GM10248 (cell line): ENCODE results near the gene TTC32.
A peak's percentile ranks its signal among the peaks of the same experiment; 100 is the strongest.

Experiments used
- CTCF ChIA-PET: fragments of 300-600 bp; sonication (Branson Sonifier 250); formaldehyde crosslinking; extraction: SDS; loops from one replicate; lab custom pipeline; 2021; ENCODE audit warnings: antibody characterized with exemption; lab: Yijun Ruan, JAX
- POLR2A ChIA-PET: fragments of 350-650 bp; sonication (Branson Sonifier 250); formaldehyde crosslinking; extraction: SDS; loops from one replicate; lab custom pipeline; 2020; ENCODE audit warnings: antibody characterized with exemption; lab: Yijun Ruan, JAX
- DNase-seq: peaks from one replicate; pipeline ENCODE4 v3.0.0; 2012; ENCODE audit errors: extremely low spot score
- TF ChIP-seq, protein P1 (sequence below): IDR thresholded peaks from 2 replicates; pipeline ENCODE4 v1.5.1; 2012; ENCODE audit warnings: mild to moderate bottlenecking, low read depth; ENCODE audit errors: extremely low read depth, missing control alignments, control extremely low read depth

TTC32 gene

DNA sequence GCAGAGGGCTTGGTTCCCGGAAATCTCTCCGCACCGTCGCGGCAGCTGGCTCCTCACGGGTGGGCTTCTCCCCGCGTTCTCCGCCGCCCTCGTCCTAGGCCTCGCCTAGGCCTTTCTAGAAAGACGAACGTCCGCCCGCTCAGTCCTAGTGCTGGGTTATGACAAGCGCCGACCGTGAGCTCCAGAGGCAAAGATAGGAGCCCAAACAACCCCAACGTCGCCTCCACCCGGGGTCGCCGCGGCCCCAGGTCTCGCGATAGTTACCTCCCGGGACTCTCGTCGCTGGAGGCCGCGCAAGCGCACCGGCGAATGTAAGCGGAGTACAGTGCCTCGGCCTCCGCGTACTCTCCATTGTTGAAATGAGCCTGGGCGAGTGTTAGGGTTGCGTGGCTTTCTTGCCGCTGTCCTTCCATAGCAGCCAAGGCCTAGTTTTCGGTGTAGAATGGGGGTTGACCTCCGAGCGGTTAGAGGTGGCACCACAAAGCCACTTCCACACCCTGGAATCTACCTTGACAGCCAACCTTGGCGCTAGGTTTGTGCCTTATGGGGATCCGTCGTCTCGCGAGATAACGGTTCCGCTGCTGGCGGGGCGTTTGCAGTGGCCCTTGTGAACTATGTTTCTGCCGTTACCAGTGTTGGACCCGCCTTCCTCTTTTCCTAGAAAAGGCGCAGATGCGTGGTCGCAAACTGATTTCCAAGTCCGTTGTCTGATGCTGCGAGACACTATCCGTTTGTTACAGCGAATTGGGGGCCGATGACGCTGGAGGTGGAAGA is at the start of gene TTC32:
Gene TTC32 (minus strand): TSS at position 542 of the 774 bp plus-strand sequence. CDS start 129 bp downstream, at position 413.
- ChIA-PET POLR2A (no interaction called here), CTCF (no interaction called here)
- DNase-seq, result peak; percentile 94
- TF ChIP-seq, protein P1, sequence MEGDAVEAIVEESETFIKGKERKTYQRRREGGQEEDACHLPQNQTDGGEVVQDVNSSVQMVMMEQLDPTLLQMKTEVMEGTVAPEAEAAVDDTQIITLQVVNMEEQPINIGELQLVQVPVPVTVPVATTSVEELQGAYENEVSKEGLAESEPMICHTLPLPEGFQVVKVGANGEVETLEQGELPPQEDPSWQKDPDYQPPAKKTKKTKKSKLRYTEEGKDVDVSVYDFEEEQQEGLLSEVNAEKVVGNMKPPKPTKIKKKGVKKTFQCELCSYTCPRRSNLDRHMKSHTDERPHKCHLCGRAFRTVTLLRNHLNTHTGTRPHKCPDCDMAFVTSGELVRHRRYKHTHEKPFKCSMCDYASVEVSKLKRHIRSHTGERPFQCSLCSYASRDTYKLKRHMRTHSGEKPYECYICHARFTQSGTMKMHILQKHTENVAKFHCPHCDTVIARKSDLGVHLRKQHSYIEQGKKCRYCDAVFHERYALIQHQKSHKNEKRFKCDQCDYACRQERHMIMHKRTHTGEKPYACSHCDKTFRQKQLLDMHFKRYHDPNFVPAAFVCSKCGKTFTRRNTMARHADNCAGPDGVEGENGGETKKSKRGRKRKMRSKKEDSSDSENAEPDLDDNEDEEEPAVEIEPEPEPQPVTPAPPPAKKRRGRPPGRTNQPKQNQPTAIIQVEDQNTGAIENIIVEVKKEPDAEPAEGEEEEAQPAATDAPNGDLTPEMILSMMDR, result no peak

DNA sequence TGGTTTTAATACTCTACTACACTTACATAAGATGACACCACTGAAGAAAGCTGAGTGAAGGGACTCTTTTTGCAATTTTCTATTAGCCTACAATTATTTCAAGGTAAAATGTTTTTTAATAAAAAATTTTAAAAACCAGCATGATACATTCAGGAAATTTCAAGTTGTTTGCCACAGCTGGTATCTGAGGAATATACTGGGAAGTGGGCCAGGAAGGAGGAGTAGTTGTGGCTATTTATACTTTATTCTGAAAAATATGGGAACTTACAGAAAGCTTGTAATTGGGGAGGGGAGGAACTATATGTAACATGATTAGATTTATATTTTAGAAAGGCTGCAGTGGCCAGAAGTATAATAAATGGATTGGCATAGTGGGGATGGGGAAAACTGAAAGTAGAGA is 47.3 kb upstream of the TTC32 start:
- no peak for DNase-seq
- ChIA-PET CTCF (interaction anchor here (0.9 to 1.4 kb wide), 4 partner anchors 9 to 147 kb away, joined by 3 to 6 read pairs (median 4); no protein-coding TSS in a partner anchor), POLR2A (no interaction called here)
- TF ChIP-seq, protein P1, result no peak

DNA sequence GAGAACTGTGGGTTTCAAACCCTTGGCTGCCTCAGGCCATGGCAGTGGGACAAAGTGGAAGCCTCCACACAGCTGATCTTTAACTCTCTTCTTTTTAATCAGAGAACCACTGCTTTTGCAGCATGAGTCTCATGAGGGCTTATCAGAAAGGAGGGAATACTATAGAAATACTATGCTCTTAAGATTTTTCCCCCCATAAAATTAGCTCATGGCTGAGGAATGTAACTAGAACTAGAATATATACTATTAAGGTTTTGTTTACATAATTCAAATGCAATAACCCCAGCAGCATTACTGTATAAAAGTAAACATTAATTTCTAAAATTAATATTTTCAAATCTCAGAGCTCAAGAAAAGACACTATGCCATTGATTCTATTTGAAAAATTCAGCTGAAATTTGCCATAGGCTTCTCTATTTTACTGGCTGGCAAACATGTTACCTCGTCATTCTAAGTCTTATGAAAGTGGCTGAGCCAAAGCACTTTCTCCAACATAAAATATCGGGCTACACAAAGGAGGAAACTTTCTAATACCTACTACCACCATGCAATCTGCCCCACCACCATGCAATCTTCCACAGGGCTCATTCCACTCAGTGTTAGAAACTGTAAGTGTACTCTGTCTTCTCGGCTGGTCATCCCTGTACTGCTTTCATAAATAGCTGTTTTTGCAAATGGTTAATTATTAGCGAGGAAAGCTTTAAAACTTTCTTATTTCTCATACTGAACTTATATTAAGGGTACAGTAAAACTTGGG is 45.6 kb upstream of the TTC32 start:
- CTCF ChIA-PET, result interaction anchor here (0.9 to 1.9 kb wide), 8 partner anchors 8 to 68 kb away, joined by 3 to 6 read pairs (median 4); no protein-coding TSS in a partner anchor
- TF ChIP-seq, protein P1, result no peak
- POLR2A ChIA-PET, result no interaction called here

DNA sequence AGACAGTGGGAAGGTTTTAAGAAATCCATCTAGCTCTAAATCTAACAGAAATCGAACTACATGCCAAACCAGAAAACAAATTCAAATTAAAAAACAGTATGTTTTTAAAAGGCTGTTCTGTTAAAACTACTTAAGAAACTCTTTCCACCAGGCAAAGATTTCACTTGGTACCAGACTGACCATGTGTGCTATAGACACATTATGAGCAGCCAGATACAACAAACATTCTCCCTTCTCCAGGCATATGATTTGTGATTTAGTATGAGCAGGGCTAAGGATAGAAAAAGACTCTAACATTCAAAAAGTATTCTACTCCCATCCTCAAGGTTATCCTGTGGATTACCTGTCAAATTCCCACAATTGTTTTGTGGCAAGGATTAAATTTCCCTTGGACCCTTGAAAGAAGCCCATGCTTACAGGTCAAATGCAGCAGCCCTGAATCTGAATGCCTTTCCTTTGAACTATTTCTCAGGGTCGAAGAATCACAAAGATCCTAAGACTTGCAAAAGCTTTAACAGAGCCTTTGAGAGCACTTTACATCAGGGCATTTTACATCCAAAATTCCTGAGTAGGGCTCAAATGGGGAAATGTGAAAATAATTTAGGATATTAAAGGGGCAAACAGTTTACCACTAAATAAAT is 42.5 kb upstream of the TTC32 start:
- ChIA-PET CTCF (interaction anchor here (0.9 to 3.2 kb wide), 3 partner anchors 11 to 71 kb away, joined by 3 to 14 read pairs (median 3); no protein-coding TSS in a partner anchor), POLR2A (no interaction called here)
- DNase-seq, result no peak
- TF ChIP-seq, protein P1, result no peak

More for the DNA sequence above, 45.6 kb upstream of the TTC32 start:
- no peak for DNase-seq

DNA sequence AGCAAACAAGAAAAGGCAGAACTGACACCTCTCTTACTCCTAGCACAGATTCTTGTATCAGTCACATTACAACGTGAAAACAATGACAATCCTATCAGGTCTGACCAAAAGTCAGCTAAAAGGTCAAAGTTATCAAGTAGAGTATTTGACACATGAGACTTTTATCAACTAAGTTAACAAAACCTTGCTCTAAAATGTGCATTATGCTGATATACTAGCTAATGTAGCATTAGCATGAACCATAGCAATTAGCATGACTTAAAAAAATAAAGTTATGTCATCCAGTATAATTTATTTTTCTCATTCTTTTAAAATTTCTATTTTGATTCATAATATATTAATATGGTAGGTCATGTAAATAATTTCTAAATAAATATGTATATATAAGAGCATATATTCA is 41.4 kb upstream of the TTC32 start:
- TF ChIP-seq, protein P1, result no peak
- ChIA-PET POLR2A (no interaction called here), CTCF (interaction anchor here (0.9 to 3.2 kb wide), 7 partner anchors 8 to 111 kb away, joined by 3 to 14 read pairs (median 4); no protein-coding TSS in a partner anchor)
- no peak for DNase-seq

DNA sequence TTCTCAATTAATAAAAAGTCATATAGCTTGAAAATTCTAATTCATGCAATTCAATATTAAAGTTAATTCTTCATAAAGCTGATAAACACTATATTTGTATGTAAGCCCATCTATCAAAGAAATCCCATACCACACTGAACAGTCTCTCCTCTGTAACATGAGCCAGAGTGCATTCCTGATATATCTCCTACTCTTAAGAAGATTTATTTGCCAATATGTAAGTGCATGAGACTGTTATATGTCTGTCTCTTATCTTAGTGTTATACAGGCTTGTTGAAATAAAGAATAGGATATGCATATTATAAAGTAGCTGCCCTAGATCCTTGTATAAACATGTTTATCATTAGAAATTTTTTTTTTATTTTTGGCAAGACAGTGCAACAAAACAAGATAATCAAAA is 40.4 kb upstream of the TTC32 start:
- TF ChIP-seq, protein P1, result no peak
- DNase-seq, result no peak
- ChIA-PET POLR2A (no interaction called here), CTCF (interaction anchor here (1.1 to 3.2 kb wide), 5 partner anchors 9 to 112 kb away, joined by 3 to 14 read pairs (median 4); no protein-coding TSS in a partner anchor)
